ENCODE measurements around the gene CFAP74. TPM values are rescaled to one million over a fixed set of nuclear protein-coding genes. Genes with fewer than 3 reads are reported as not detected.
"Not testable (repeated sequence)": the region's sequence is repeated elsewhere in the genome, so short reads cannot be mapped to it uniquely, and the experiment has no call there.

The CFAP74 gene
- total RNA-seq, 2 experiments from 2014 or later: 0.38 to 0.41 TPM

DNA sequence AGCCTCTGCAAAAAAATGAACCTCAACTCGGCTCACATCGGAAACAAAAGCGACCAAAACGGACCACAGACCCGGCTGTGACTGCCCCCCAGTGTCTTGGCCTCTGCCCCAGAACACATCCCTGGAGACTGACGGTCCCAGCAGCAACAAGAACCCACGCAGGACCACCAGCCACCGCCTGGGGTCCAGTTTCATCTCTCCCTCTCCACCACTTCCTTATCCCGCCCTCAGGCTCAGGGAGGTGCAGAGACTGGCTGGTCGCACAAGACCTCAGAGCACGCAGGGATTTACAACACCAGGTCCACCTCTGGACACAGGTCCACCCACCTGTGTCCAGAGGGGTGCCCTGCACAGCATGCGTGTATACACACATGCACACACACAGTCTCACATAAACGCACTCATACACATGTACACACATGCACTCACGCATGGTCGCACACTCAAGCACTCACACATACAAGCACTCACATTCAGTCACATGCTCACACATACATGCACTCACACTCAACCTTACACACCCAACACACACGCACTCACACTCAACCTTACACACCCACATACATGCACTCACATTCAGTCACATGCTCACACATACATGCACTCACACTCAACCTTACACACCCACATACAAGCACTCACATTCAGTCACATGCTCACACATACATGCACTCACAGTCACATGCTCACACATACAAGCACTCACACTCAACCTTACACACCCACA lies 65.9 kb downstream of the CFAP74 start:
- CTCF ChIA-PET: no interaction called here
- TF ChIP-seq, protein P1, sequence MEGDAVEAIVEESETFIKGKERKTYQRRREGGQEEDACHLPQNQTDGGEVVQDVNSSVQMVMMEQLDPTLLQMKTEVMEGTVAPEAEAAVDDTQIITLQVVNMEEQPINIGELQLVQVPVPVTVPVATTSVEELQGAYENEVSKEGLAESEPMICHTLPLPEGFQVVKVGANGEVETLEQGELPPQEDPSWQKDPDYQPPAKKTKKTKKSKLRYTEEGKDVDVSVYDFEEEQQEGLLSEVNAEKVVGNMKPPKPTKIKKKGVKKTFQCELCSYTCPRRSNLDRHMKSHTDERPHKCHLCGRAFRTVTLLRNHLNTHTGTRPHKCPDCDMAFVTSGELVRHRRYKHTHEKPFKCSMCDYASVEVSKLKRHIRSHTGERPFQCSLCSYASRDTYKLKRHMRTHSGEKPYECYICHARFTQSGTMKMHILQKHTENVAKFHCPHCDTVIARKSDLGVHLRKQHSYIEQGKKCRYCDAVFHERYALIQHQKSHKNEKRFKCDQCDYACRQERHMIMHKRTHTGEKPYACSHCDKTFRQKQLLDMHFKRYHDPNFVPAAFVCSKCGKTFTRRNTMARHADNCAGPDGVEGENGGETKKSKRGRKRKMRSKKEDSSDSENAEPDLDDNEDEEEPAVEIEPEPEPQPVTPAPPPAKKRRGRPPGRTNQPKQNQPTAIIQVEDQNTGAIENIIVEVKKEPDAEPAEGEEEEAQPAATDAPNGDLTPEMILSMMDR (IDR thresholded peaks at IDR 0.05): no peak
- H3K27ac Mint-ChIP-seq: no peak overlapping the region
- no peak for DNase-seq
- no peaks in the 10 kb centered on the region for H3K27me3 Mint-ChIP-seq
- intact Hi-C loops (cut with micrococcal nuclease): no loop called here
- peaks cover 5% of the 10 kb centered on the region for H3K9me3 Mint-ChIP-seq
- H3K4me3 Mint-ChIP-seq: no peak overlapping the region
- POLR2A ChIA-PET: no interaction called here
- H3K36me3 Mint-ChIP-seq (ENCODE audit: low read depth): peaks cover 2% of the 10 kb centered on the region
- H3K4me1 Mint-ChIP-seq (ENCODE audit: low read depth): no peaks in the 10 kb centered on the region
- no peak for ATAC-seq

DNA sequence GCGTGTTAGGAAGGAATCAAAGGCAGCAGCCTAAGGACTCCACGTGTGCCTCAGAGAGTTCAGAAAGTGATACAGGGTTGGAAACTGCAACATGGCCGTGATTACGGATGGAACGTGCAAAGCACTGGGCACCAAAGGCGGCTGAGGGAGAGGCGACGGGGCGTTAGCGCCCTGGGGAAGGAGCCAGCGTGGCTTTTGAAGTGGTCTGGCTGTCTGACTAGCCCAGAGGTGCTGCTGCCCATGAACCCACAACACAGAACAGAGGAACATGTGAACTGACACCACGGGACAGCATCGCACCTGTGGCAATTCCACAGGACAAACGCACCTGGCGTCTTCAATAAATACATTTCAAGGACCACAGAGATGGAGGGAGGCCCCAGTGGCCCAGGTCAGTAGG lies 66.5 kb downstream of the CFAP74 start:
- Mint-ChIP-seq H3K4me3 (no peak overlapping the region), H3K27ac (no peak overlapping the region), H3K27me3 (no peaks in the 10 kb centered on the region), H3K4me1 (ENCODE audit: low read depth) (no peaks in the 10 kb centered on the region), H3K9me3 (peaks cover 5% of the 10 kb centered on the region), H3K36me3 (ENCODE audit: low read depth) (peaks cover 2% of the 10 kb centered on the region)
- ChIA-PET POLR2A (no interaction called here), CTCF (no interaction called here)
- TF ChIP-seq, protein P1 (IDR thresholded peaks at IDR 0.05): no peak
- DNase-seq (no peak), ATAC-seq (no peak)
- intact Hi-C loops (cut with micrococcal nuclease): no loop called here

DNA sequence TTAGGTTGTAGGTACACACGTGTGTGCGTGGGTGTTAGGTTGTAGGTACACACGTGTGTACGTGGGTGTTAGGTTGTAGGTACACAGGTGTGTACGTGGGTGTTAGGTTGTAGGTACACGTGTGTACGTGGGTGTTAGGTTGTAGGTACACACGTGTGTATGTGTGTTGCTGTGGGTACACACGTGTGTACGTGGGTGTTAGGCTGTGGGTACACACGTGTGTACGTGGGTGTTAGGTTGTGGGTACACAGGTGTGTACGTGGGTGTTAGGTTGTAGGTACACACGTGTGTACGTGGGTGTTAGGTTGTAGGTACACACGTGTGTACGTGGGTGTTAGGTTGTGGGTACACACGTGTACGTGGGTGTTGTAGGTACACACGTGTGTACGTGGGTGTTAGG lies 68.7 kb downstream of the CFAP74 start:
- DNase-seq; intact Hi-C loops (cut with micrococcal nuclease); POLR2A ChIA-PET; H3K9me3 Mint-ChIP-seq; H3K27me3 Mint-ChIP-seq; H3K27ac Mint-ChIP-seq; H3K4me3 Mint-ChIP-seq; CTCF ChIA-PET; H3K36me3 Mint-ChIP-seq (ENCODE audit: low read depth); H3K4me1 Mint-ChIP-seq (ENCODE audit: low read depth); ATAC-seq: not testable (repeated sequence)

DNA sequence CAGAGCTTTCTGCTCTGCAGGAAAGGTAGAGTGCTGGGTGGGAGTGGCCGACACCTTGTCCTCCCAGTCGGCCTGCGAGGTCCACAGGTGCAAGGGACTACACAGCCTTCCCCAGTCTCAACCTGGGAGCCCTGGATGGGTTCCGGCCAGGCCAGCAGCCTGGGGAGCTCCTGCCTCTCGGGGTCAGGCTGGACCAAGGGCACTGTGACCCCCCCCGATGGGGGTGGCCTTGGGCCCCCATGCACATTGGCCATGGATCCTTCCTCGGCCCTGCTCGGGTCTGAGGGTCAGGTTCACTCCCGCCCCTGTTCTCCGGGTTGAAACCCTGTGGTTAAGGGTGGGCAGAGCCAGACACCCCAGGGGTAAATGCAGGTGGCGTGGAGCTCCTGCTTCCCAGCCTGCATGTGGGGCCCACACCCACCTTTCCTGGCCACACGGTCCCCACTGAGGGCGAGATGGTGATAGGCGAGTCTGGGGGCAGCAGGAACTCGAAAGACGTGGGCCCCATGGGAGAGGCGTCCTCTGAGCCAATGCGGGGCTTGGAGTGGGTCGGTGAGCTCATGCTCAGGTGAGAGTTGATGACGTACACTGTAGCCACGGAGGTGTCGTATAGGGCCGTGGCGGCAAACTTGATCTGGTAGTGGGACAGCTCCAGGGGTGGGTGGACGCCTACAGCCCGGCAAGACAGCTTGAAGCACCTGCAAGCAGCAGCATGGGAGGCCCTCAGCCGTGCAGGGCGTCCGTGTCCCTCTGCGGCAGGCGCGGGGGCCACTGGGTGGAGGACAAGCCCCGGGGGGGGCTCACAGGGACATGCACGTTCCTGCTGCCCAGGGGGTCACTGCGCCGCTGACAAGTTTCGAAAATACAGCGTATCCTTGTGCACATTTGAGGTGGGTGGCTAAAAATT lies 73.7 kb downstream of the CFAP74 start:
- Mint-ChIP-seq H3K27ac (no peak overlapping the region), H3K9me3 (peaks cover 5% of the 10 kb centered on the region), H3K4me1 (ENCODE audit: low read depth) (no peaks in the 10 kb centered on the region), H3K36me3 (ENCODE audit: low read depth) (peaks cover 2% of the 10 kb centered on the region), H3K4me3 (no peak overlapping the region), H3K27me3 (no peaks in the 10 kb centered on the region)
- ATAC-seq: no peak
- intact Hi-C loops (cut with micrococcal nuclease): no loop called here
- DNase-seq: no peak
- POLR2A ChIA-PET: interaction anchor here (1.4 kb wide), 1 partner anchor 115 kb away, joined by 4 read pairs; no protein-coding TSS in a partner anchor
- TF ChIP-seq, protein P1 (IDR thresholded peaks at IDR 0.05): no peak
- CTCF ChIA-PET: interaction anchor here (0.9 to 1.5 kb wide), 3 partner anchors 14 to 114 kb away, joined by 3 to 7 read pairs (median 5); no protein-coding TSS in a partner anchor

DNA sequence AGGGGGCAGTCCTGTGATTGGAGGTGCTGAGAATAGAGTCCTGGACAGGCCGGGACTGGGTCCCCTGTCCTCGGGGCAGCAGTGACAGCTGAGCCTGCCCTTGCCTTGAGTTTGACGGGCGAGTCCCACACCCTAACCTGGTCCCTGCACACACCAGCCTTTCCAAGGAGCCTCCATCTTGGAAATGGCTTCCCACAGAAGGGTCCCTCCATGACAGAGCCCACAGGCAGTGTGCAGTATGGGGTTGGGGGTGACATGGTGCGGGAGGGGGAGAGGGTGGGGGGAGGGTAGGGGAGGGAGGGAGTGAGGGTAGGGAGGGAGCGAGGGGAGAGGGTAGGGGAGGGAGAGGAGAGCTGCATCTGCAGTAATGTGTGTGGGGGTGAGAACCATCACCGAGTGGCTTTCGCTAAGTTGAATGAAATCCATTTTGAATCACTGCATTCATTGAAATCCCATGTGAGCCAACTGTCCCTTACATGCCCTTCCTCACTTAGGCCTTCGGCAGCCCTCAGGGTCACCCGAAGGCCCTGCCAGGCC lies 74.4 kb downstream of the CFAP74 start:
- ChIA-PET CTCF (interaction anchor here (1.1 kb wide), 1 partner anchor 31 kb away, joined by 3 read pairs; no protein-coding TSS in a partner anchor), POLR2A (interaction anchor here (1.4 kb wide), 1 partner anchor 116 kb away, joined by 4 read pairs; no protein-coding TSS in a partner anchor)
- H3K36me3 Mint-ChIP-seq (ENCODE audit: low read depth): no peaks in the 10 kb centered on the region
- TF ChIP-seq, protein P1 (IDR thresholded peaks at IDR 0.05): no peak
- peaks cover 3% of the 10 kb centered on the region for H3K9me3 Mint-ChIP-seq
- intact Hi-C loops (cut with micrococcal nuclease): no loop called here
- no peaks in the 10 kb centered on the region for H3K4me1 Mint-ChIP-seq (ENCODE audit: low read depth)
- H3K27ac Mint-ChIP-seq: no peak overlapping the region
- ATAC-seq (no peak), DNase-seq (no peak)
- no peak overlapping the region for H3K4me3 Mint-ChIP-seq
- no peaks in the 10 kb centered on the region for H3K27me3 Mint-ChIP-seq

All from activated CD8-positive, alpha-beta T cell treated with anti-CD3 and anti-CD28 coated beads for 36 hours (primary cell).